NCI-H69 (cell line): Measurements from ENCODE around the gene MYO18B.

Source experiments
- DNase-seq: peaks from one replicate; lab custom pipeline; 2025; lab: John Stamatoyannopoulos, UW

MYO18B gene

GRCh38 chr22:25824828-25825423 is 82.9 kb downstream of the MYO18B start:
- peak; percentile 27 for DNase-seq

- peak; percentile 20 for DNase-seq
Measured at GRCh38 chr22:25827415-25827814, 85.4 kb downstream of the MYO18B start.

- no peak for DNase-seq
Measured at GRCh38 chr22:25828422-25828821, 86.4 kb downstream of the MYO18B start.

GRCh38 chr22:25829237-25829636 is 87.2 kb downstream of the MYO18B start:
- DNase-seq = no peak

GRCh38 chr22:25829808-25830777 is 88.1 kb downstream of the MYO18B start:
- peak; percentile 41 for DNase-seq

- DNase-seq = no peak
Measured at GRCh38 chr22:25833091-25833490, 91.1 kb downstream of the MYO18B start.

- DNase-seq = no peak
Measured at GRCh38 chr22:25833676-25834075, 91.7 kb downstream of the MYO18B start.

- no peak for DNase-seq
Measured at GRCh38 chr22:25834490-25834889, 92.5 kb downstream of the MYO18B start.

- DNase-seq = no peak
Measured at GRCh38 chr22:25835348-25835747, 93.4 kb downstream of the MYO18B start.

- DNase-seq = no peak
Measured at GRCh38 chr22:25837288-25837900, 95.4 kb downstream of the MYO18B start.

- DNase-seq = no peak
Measured at GRCh38 chr22:25838960-25839741, 97.2 kb downstream of the MYO18B start.

- DNase-seq = no peak
Measured at GRCh38 chr22:25839755-25840154, 97.8 kb downstream of the MYO18B start.

- no peak for DNase-seq
Measured at GRCh38 chr22:25840167-25840566, 98.2 kb downstream of the MYO18B start.

GRCh38 chr22:25840891-25841290 is 98.9 kb downstream of the MYO18B start:
- DNase-seq = no peak

- peak; percentile 26 for DNase-seq
Measured at GRCh38 chr22:25841775-25842174, 99.8 kb downstream of the MYO18B start.

GRCh38 chr22:25843660-25844405 is 101.8 kb downstream of the MYO18B start:
- peak; percentile 81 for DNase-seq

- DNase-seq = no peak
Measured at GRCh38 chr22:25844601-25845000, 102.6 kb downstream of the MYO18B start.

- DNase-seq = no peak
Measured at GRCh38 chr22:25845985-25846745, 104.2 kb downstream of the MYO18B start.

- no peak for DNase-seq
Measured at GRCh38 chr22:25847451-25847850, 105.5 kb downstream of the MYO18B start.

- no peak for DNase-seq
Measured at GRCh38 chr22:25848954-25849353, 107.0 kb downstream of the MYO18B start.

GRCh38 chr22:25849522-25849921 is 107.5 kb downstream of the MYO18B start:
- DNase-seq = no peak
